MM.1S (cell line): Measurements from ENCODE around the gene STON2.

Experiments
- DNase-seq: peaks from one replicate; pipeline ENCODE4 v3.0.0-alpha.2; 2015
- H2AFZ ChIP-seq: fragments of 300-600 bp; sonication (generic); 2 replicates; pipeline ENCODE4 v1.6.0; 2016; ENCODE audit warnings: antibody characterized with exemption, low read length
- H3F3A ChIP-seq: fragments of 300-600 bp; sonication (generic); 2 replicates; pipeline ENCODE4 v1.6.1; 2016; ENCODE audit warnings: mild to moderate bottlenecking, antibody characterized with exemption, low read length, moderate library complexity, mixed read lengths; ENCODE audit not compliant: insufficient read depth
- H3K27ac ChIP-seq: fragments of 300-600 bp; sonication (generic); 2 replicates; pipeline ENCODE4 v1.5.1; 2016; ENCODE audit warnings: mild to moderate bottlenecking, low read length
- H3K27me3 ChIP-seq: fragments of 300-600 bp; sonication (generic); replicated peaks from 2 replicates; pipeline ENCODE4 v1.6.0; 2016; ENCODE audit warnings: low read length; ENCODE audit not compliant: insufficient read depth
- H3K36me3 ChIP-seq: fragments of 300-600 bp; sonication (generic); replicated peaks from 2 replicates; pipeline ENCODE4 v1.6.1; 2016; ENCODE audit warnings: mild to moderate bottlenecking, low read length, mixed read lengths; ENCODE audit not compliant: insufficient read depth
- H3K4me1 ChIP-seq: fragments of 300-600 bp; sonication (generic); 2 replicates; pipeline ENCODE4 v1.6.1; 2016; ENCODE audit warnings: low read length, mixed read lengths
- H3K4me2 ChIP-seq: fragments of 300-600 bp; sonication (generic); 2 replicates; pipeline ENCODE4 v1.6.0; 2016; ENCODE audit warnings: low read depth, low read length
- H3K4me3 ChIP-seq: fragments of 300-600 bp; sonication (generic); 2 replicates; pipeline ENCODE4 v1.5.1; 2016; ENCODE audit warnings: low read length, mixed read lengths
- H3K79me2 ChIP-seq: fragments of 300-600 bp; sonication (generic); 2 replicates; pipeline ENCODE4 v1.6.1; 2016; ENCODE audit warnings: mixed run types, low read length, mixed read lengths
- H3K9ac ChIP-seq: fragments of 300-600 bp; sonication (generic); 2 replicates; pipeline ENCODE4 v1.6.1; 2016; ENCODE audit warnings: low read length, mixed read lengths
- H3K9me2 ChIP-seq: fragments of 300-600 bp; sonication (generic); replicated peaks from 2 replicates; pipeline ENCODE4 v1.6.1; 2016; ENCODE audit warnings: mild to moderate bottlenecking, low read length, mixed read lengths; ENCODE audit not compliant: insufficient read depth
- H3K9me3 ChIP-seq: fragments of 300-600 bp; sonication (generic); replicated peaks from 2 replicates; pipeline ENCODE4 v1.6.1; 2016; ENCODE audit warnings: mild to moderate bottlenecking, low read length, mixed read lengths; ENCODE audit not compliant: insufficient read depth
- H4K20me1 ChIP-seq: fragments of 300-600 bp; sonication (generic); 2 replicates; pipeline ENCODE4 v1.6.1; 2016; ENCODE audit warnings: mild to moderate bottlenecking, low read length, moderate library complexity, mixed read lengths; ENCODE audit not compliant: insufficient read depth
- EZH2 ChIP-seq: fragments of 300-600 bp; sonication (generic); optimal IDR thresholded peaks from 2 replicates; pipeline ENCODE3; 2017; ENCODE audit warnings: low read depth, mild to moderate bottlenecking, antibody characterized with exemption, low read length, mixed read lengths
- EZH2phosphoT487 ChIP-seq: fragments of 300-600 bp; sonication (generic); IDR thresholded peaks from 2 replicates; pipeline ENCODE4 v1.6.1; 2018; ENCODE audit warnings: antibody characterized with exemption, low read length
- TF ChIP-seq, protein P1 (sequence below): fragments of 300-600 bp; sonication (generic); IDR thresholded peaks from 2 replicates; pipeline ENCODE4 v1.5.1; 2016; ENCODE audit warnings: antibody characterized with exemption, low read length, mixed read lengths

The STON2 gene

GRCh38 chr14:81371802-81372201 lies 28.3 kb downstream of the STON2 start:
- no peak overlapping the region for H2AFZ ChIP-seq
- no peaks in the 10 kb centered on the region for H3K9me3 ChIP-seq
- no peaks in the 10 kb centered on the region for H3K36me3 ChIP-seq
- DNase-seq, result no peak
- H3K4me2 ChIP-seq, result no peak overlapping the region
- no peaks in the 10 kb centered on the region for H3K9me2 ChIP-seq
- no peak overlapping the region for H3K4me3 ChIP-seq
- no peaks in the 10 kb centered on the region for H3K4me1 ChIP-seq
- H3K27me3 ChIP-seq, result no peaks in the 10 kb centered on the region
- no peaks in the 10 kb centered on the region for H4K20me1 ChIP-seq
- no peak overlapping the region for H3K9ac ChIP-seq
- H3K79me2 ChIP-seq, result no peaks in the 10 kb centered on the region
- H3F3A ChIP-seq, result no peaks in the 10 kb centered on the region
- TF ChIP-seq EZH2phosphoT487 (no peak), EZH2 (no peak)
- TF ChIP-seq, protein P1, sequence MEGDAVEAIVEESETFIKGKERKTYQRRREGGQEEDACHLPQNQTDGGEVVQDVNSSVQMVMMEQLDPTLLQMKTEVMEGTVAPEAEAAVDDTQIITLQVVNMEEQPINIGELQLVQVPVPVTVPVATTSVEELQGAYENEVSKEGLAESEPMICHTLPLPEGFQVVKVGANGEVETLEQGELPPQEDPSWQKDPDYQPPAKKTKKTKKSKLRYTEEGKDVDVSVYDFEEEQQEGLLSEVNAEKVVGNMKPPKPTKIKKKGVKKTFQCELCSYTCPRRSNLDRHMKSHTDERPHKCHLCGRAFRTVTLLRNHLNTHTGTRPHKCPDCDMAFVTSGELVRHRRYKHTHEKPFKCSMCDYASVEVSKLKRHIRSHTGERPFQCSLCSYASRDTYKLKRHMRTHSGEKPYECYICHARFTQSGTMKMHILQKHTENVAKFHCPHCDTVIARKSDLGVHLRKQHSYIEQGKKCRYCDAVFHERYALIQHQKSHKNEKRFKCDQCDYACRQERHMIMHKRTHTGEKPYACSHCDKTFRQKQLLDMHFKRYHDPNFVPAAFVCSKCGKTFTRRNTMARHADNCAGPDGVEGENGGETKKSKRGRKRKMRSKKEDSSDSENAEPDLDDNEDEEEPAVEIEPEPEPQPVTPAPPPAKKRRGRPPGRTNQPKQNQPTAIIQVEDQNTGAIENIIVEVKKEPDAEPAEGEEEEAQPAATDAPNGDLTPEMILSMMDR, result no peak
- no peak overlapping the region for H3K27ac ChIP-seq

GRCh38 chr14:81367563-81367962 lies 32.6 kb downstream of the STON2 start:
- Histone ChIP-seq H3K9ac (no peak overlapping the region), H3K4me2 (no peak overlapping the region), H3K79me2 (no peaks in the 10 kb centered on the region), H3K4me1 (no peaks in the 10 kb centered on the region), H3K9me3 (no peaks in the 10 kb centered on the region), H3K27ac (no peak overlapping the region), H4K20me1 (no peaks in the 10 kb centered on the region), H3K36me3 (no peaks in the 10 kb centered on the region), H3F3A (no peaks in the 10 kb centered on the region), H3K27me3 (no peaks in the 10 kb centered on the region), H3K9me2 (no peaks in the 10 kb centered on the region), H2AFZ (no peak overlapping the region), H3K4me3 (no peak overlapping the region)
- TF ChIP-seq EZH2, result no peak
- TF ChIP-seq, protein P1, result no peak
- no peak for TF ChIP-seq EZH2phosphoT487
- no peak for DNase-seq

DNA sequence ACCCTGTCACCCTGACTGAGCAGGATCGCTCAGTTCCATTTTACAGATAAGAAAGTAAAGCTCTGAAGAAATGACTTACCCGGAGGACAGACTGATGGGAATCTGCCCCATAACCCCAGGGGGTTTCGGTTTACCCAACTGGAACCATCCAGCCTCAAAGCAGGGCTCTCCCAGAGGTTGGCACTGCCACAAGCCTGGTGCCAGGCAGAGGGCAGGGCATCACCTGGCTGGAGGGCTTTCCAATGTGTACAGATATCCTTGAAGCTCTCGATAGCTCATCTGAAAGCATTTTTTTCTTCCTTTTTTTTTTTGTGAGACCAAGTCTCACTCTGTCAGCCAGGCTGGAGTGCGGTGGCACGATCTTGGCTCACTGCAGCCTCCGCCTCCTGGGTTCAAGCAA lies 33.2 kb downstream of the STON2 start:
- H3K27ac ChIP-seq, result no peak overlapping the region
- H2AFZ ChIP-seq, result no peak overlapping the region
- H3F3A ChIP-seq, result no peaks in the 10 kb centered on the region
- no peaks in the 10 kb centered on the region for H3K79me2 ChIP-seq
- no peaks in the 10 kb centered on the region for H3K4me1 ChIP-seq
- no peaks in the 10 kb centered on the region for H3K27me3 ChIP-seq
- no peaks in the 10 kb centered on the region for H3K9me3 ChIP-seq
- H4K20me1 ChIP-seq, result no peaks in the 10 kb centered on the region
- H3K4me2 ChIP-seq, result no peak overlapping the region
- TF ChIP-seq, protein P1, result no peak
- TF ChIP-seq EZH2, result no peak
- no peak for TF ChIP-seq EZH2phosphoT487
- DNase-seq, result no peak
- no peaks in the 10 kb centered on the region for H3K36me3 ChIP-seq
- H3K9ac ChIP-seq, result no peak overlapping the region
- no peak overlapping the region for H3K4me3 ChIP-seq
- H3K9me2 ChIP-seq, result no peaks in the 10 kb centered on the region
